MM.1S (cell line): Measurements from ENCODE around the gene UBAP2L.

Source experiments
- EZH2 ChIP-seq: fragments of 300-600 bp; sonication (generic); optimal IDR thresholded peaks from 2 replicates; pipeline ENCODE3; 2017; ENCODE audit warnings: low read depth, mild to moderate bottlenecking, antibody characterized with exemption, low read length, mixed read lengths
- TF ChIP-seq, protein P1 (sequence below): fragments of 300-600 bp; sonication (generic); IDR thresholded peaks from 2 replicates; pipeline ENCODE4 v1.5.1; 2016; ENCODE audit warnings: antibody characterized with exemption, low read length, mixed read lengths

DNA sequence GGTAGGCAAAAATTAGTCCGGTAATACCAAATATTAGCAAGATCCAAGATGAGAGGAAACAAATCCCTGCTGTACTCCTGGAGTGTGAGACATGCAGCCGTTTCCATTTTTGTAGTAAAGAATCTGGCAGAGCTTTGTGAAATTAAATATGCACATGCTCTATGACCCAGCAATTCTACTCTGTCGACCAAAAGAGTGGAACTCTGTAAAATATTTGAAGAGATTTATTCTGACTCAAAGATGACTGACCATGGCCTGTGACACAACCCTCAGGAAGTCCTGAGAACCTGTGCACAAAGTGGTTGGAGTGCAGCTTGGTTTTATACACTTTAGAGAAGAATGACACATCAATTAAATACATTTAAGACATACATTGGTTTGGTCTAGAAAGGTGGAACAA lies 67.9 kb downstream of the UBAP2L start:
- no peak for TF ChIP-seq EZH2
- TF ChIP-seq, protein P1, sequence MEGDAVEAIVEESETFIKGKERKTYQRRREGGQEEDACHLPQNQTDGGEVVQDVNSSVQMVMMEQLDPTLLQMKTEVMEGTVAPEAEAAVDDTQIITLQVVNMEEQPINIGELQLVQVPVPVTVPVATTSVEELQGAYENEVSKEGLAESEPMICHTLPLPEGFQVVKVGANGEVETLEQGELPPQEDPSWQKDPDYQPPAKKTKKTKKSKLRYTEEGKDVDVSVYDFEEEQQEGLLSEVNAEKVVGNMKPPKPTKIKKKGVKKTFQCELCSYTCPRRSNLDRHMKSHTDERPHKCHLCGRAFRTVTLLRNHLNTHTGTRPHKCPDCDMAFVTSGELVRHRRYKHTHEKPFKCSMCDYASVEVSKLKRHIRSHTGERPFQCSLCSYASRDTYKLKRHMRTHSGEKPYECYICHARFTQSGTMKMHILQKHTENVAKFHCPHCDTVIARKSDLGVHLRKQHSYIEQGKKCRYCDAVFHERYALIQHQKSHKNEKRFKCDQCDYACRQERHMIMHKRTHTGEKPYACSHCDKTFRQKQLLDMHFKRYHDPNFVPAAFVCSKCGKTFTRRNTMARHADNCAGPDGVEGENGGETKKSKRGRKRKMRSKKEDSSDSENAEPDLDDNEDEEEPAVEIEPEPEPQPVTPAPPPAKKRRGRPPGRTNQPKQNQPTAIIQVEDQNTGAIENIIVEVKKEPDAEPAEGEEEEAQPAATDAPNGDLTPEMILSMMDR, result no peak
